Activated B cell treated with CpG ODN at 0.5 μM for 24 hours (primary cell): Measurements from ENCODE around the gene CACHD1. TPM values are rescaled to one million over a fixed set of nuclear protein-coding genes. Genes with fewer than 3 reads are reported as not detected.

Source experiments
- ATAC-seq: fragments of 200-7000 bp; cut with Tn5 transposase; one replicate; pipeline ENCODE4 v1.10.0; 2021; ENCODE audit warnings: low read depth, mild to moderate bottlenecking, moderate library complexity
- CTCF ChIA-PET: fragments of 350-600 bp; sonication (Branson Sonifier 250); formaldehyde crosslinking; loops from one replicate; lab custom pipeline; 2021; ENCODE audit warnings: antibody characterized with exemption; lab: Charles Lee
- POLR2A ChIA-PET: fragments of 350-600 bp; sonication (Branson Sonifier 250); formaldehyde crosslinking; loops from one replicate; lab custom pipeline; 2021; ENCODE audit warnings: antibody characterized with exemption; lab: Charles Lee
- DNase-seq: peaks from one replicate; pipeline ENCODE4 v3.0.0; 2022
- H3K27ac Mint-ChIP-seq: one replicate; pipeline ENCODE4 v1.8.0; 2020; ENCODE audit warnings: mixed read lengths
- H3K27me3 Mint-ChIP-seq: one replicate; pipeline ENCODE4 v1.8.0; 2021; ENCODE audit warnings: mixed read lengths
- H3K36me3 Mint-ChIP-seq: one replicate; pipeline ENCODE4 v1.8.0; 2021; ENCODE audit warnings: low read depth, mixed read lengths
- H3K4me1 Mint-ChIP-seq: one replicate; pipeline ENCODE4 v1.8.0; 2021; ENCODE audit warnings: mixed read lengths
- H3K4me3 Mint-ChIP-seq: one replicate; pipeline ENCODE4 v1.8.0; 2020; ENCODE audit warnings: mild to moderate bottlenecking, mixed read lengths
- H3K9me3 Mint-ChIP-seq: one replicate; pipeline ENCODE4 v1.8.0; 2020; ENCODE audit warnings: mixed read lengths
- CTCF ChIP-seq: fragments of 200-600 bp; IDR thresholded peaks from one replicate; pipeline ENCODE4 v1.8.0; 2022; ENCODE audit warnings: antibody characterized with exemption, mild to moderate bottlenecking
- intact Hi-C: fragments of 100-400 bp; cut with micrococcal nuclease; formaldehyde crosslinking; loops from one replicate; pipeline ENCODE4 v1.15.1; 2024
- total RNA-seq: library from RNA; stranded (reverse); gene quantifications from 2 replicates; pipeline ENCODE4 v1.2.3, GENCODE V29; 2022

Gene CACHD1
- total RNA-seq, 1 donor from 2014 or later, result 0.22 TPM

DNA sequence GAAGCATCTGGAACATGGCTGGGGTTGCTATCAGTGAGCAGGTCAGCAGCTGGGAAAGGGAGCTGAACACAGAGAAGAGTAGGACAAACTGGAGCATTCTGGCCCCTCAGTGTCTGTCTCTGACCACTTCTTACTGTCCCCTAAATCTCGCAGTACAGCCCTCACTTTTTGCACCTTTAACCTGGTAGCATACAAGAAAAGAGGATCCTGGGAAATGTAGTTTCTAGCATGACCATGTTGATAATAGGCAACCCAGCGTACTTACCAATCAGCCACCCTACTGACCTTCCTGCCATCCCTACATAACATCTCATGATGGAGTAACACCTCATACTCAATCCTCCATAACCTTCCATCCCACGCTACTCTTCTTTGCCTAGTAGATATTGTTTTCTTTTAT lies 175.8 kb downstream of the CACHD1 start:
- H3K4me3 Mint-ChIP-seq, result no peak overlapping the region
- intact Hi-C loops, result no loop called here
- ChIA-PET CTCF (no interaction called here), POLR2A (no interaction called here)
- no peak for TF ChIP-seq CTCF
- no peak for DNase-seq
- no peaks in the 10 kb centered on the region for H3K4me1 Mint-ChIP-seq
- H3K9me3 Mint-ChIP-seq, result no peaks in the 10 kb centered on the region
- no peaks in the 10 kb centered on the region for H3K27me3 Mint-ChIP-seq
- no peaks in the 10 kb centered on the region for H3K36me3 Mint-ChIP-seq
- no peak for ATAC-seq
- no peak overlapping the region for H3K27ac Mint-ChIP-seq

GRCh38 chr1:64650411-64650810 lies 180.5 kb downstream of the CACHD1 start:
- Mint-ChIP-seq H3K4me1 (no peaks in the 10 kb centered on the region), H3K4me3 (no peak overlapping the region), H3K27me3 (peaks cover 8% of the 10 kb centered on the region), H3K27ac (no peak overlapping the region), H3K9me3 (no peaks in the 10 kb centered on the region), H3K36me3 (no peaks in the 10 kb centered on the region)
- no peak for DNase-seq
- ChIA-PET CTCF (interaction anchor here (1.1 kb wide), 1 partner anchor 15 kb away, joined by 3 read pairs; no protein-coding TSS in a partner anchor), POLR2A (no interaction called here)
- no peak for TF ChIP-seq CTCF
- ATAC-seq, result no peak
- intact Hi-C loops, result no loop called here

DNA sequence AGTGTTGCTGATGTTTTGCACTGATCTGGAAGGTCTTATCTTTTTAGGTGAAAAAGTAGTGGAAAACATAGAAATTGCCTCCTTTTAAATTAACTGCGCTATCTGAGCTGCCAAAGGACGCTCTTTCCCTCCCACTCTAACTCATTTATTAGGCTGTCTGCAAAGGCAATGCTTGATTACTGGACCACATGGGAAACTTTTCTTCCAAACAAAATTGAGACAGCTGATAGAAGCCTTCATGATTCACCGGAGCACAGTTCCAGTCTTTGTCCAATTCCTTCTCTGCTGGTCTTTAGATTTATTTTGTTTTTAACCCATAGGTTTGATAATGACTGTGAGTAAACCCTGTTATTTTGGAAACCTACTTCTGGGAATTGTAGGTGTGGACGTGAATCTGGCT lies 181.9 kb downstream of the CACHD1 start:
- H3K9me3 Mint-ChIP-seq, result no peaks in the 10 kb centered on the region
- ATAC-seq (no peak), DNase-seq (no peak)
- intact Hi-C loops, result no loop called here
- CTCF ChIA-PET, result no interaction called here
- H3K4me1 Mint-ChIP-seq, result no peaks in the 10 kb centered on the region
- POLR2A ChIA-PET, result no interaction called here
- TF ChIP-seq CTCF, result no peak
- no peak overlapping the region for H3K4me3 Mint-ChIP-seq
- peaks cover 8% of the 10 kb centered on the region for H3K27me3 Mint-ChIP-seq
- H3K36me3 Mint-ChIP-seq, result no peaks in the 10 kb centered on the region
- no peak overlapping the region for H3K27ac Mint-ChIP-seq

DNA sequence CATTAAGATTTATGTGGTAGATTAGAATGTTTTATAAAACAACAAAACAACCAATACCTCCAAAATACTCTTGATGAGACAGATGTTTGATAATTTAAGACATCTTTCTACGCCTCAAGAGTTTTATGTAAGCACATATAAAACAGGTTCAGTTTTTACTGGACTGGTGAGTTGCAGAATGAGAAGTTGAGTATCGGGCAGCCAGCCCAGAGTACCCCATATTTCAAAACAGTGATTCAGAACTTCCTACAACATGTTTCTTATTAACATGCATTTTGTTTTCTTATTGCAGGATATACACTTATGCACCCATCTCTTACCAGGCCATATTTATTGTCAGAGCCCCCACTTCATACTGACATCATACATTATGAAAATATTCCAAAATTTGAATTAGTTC lies 183.5 kb downstream of the CACHD1 start:
- CTCF ChIA-PET, result no interaction called here
- no peak for ATAC-seq
- no peaks in the 10 kb centered on the region for H3K36me3 Mint-ChIP-seq

More for the DNA sequence above, 183.5 kb downstream of the CACHD1 start:
- no peak for TF ChIP-seq CTCF
- H3K4me1 Mint-ChIP-seq, result no peaks in the 10 kb centered on the region
- H3K9me3 Mint-ChIP-seq, result no peaks in the 10 kb centered on the region
- POLR2A ChIA-PET, result no interaction called here
- no peak for DNase-seq
- no peak overlapping the region for H3K27ac Mint-ChIP-seq
- peaks cover 8% of the 10 kb centered on the region for H3K27me3 Mint-ChIP-seq
- intact Hi-C loops, result no loop called here
- no peak overlapping the region for H3K4me3 Mint-ChIP-seq
